ENCODE results near the gene TRAPPC4.

TRAPPC4 gene

DNA sequence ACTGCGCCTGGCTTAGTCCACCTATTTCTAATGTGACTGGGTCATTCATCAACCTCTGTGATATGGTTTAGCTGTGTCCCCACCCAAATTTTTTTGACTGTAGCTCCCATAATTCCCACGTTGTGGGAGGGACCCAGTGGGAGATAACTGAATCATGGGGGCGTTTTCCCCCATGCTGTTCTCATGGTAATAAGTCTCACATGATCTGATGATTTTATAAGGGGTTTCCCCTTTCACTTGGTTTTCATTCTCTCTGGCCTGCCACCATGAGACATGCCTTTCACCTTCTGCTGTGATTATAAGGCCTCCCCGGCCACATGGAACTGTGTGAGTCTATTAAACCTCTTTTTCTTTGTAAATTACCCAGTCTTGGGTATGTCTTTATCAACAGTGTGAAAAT, 11.9 kb upstream of the TRAPPC4 start:
- no peak overlapping the region for H3K4me2 ChIP-seq (ENCODE audit: low read length)
- no CpG with 5 or more reads among the region's 4 CpGs for WGBS (ENCODE audit: extremely low coverage, insufficient coverage, low lambda C conversion rate)
- no peak overlapping the region for H3K9ac ChIP-seq (ENCODE audit: low read length)
- H3K79me1 ChIP-seq (ENCODE audit: low read length), result peaks cover 1% of the 10 kb centered on the region
- H3K23ac ChIP-seq (ENCODE audit: low read length), result no peak overlapping the region
- H2BK120ac ChIP-seq (ENCODE audit: low read depth, low read length), result no peak overlapping the region
- H3K27ac ChIP-seq (ENCODE audit: low read depth, low read length), result no peak overlapping the region
- no peaks in the 10 kb centered on the region for H3K36me3 ChIP-seq (ENCODE audit: control insufficient read depth, insufficient read depth, low read length)
- no peak overlapping the region for H3K18ac ChIP-seq (ENCODE audit: low read length)
- H2BK5ac ChIP-seq (ENCODE audit: low read length), result no peak overlapping the region
- no peak overlapping the region for H3K56ac ChIP-seq (ENCODE audit: low read length)
- no peak for DNase-seq
- no peak overlapping the region for H4K5ac ChIP-seq (ENCODE audit: low read length)
- no peak overlapping the region for H2BK15ac ChIP-seq (replicated peaks; ENCODE audit: low read depth)
- no peaks in the 10 kb centered on the region for H3K27me3 ChIP-seq (ENCODE audit: insufficient read depth, low read length, poor library complexity)
- no peak overlapping the region for H4K8ac ChIP-seq (ENCODE audit: low read depth, low read length)
- no peaks in the 10 kb centered on the region for H3K4me1 ChIP-seq (ENCODE audit: control insufficient read depth, low read depth, low read length)
- no peak overlapping the region for H2AK5ac ChIP-seq (ENCODE audit: low read length)
- no peak overlapping the region for H3K4ac ChIP-seq (ENCODE audit: low read depth, low read length)
- no peak overlapping the region for H3K4me3 ChIP-seq (ENCODE audit: low read length)
- no peaks in the 10 kb centered on the region for H3K79me2 ChIP-seq (ENCODE audit: control insufficient read depth, insufficient read depth, low read length)

GRCh38 chr11:119011476-119012053, 7.0 kb upstream of the TRAPPC4 start:
- Histone ChIP-seq H2BK5ac (ENCODE audit: low read length) (no peak overlapping the region), H3K23ac (ENCODE audit: low read length) (no peak overlapping the region), H3K4me2 (ENCODE audit: low read length) (no peak overlapping the region)

GRCh38 chr11:119012629-119013170, 5.9 kb upstream of the TRAPPC4 start:
- no peak overlapping the region for H2BK120ac ChIP-seq (ENCODE audit: low read depth, low read length)
- H3K27me3 ChIP-seq (ENCODE audit: insufficient read depth, low read length, poor library complexity), result no peaks in the 10 kb centered on the region
- no peak overlapping the region for H2BK5ac ChIP-seq (ENCODE audit: low read length)
- no peak overlapping the region for H3K9ac ChIP-seq (ENCODE audit: low read length)
- H3K23ac ChIP-seq (ENCODE audit: low read length), result no peak overlapping the region
- peaks cover 18% of the 10 kb centered on the region for H3K79me2 ChIP-seq (ENCODE audit: control insufficient read depth, insufficient read depth, low read length)
- H3K18ac ChIP-seq (ENCODE audit: low read length), result no peak overlapping the region
- no CpG with 5 or more reads among the region's 3 CpGs for WGBS (ENCODE audit: extremely low coverage, insufficient coverage, low lambda C conversion rate)
- H3K27ac ChIP-seq (ENCODE audit: low read depth, low read length), result no peak overlapping the region
- no peak overlapping the region for H3K56ac ChIP-seq (ENCODE audit: low read length)
- H3K4me3 ChIP-seq (ENCODE audit: low read length), result no peak overlapping the region
- no peak overlapping the region for H3K4ac ChIP-seq (ENCODE audit: low read depth, low read length)
- no peak overlapping the region for H4K5ac ChIP-seq (ENCODE audit: low read length)
- H3K4me1 ChIP-seq (ENCODE audit: control insufficient read depth, low read depth, low read length), result no peaks in the 10 kb centered on the region
- H2BK15ac ChIP-seq (replicated peaks; ENCODE audit: low read depth), result no peak overlapping the region
- H2AK5ac ChIP-seq (ENCODE audit: low read length), result no peak overlapping the region
- no peak for DNase-seq
- H3K4me2 ChIP-seq (ENCODE audit: low read length), result no peak overlapping the region
- peaks cover 1% of the 10 kb centered on the region for H3K79me1 ChIP-seq (ENCODE audit: low read length)
- no peak overlapping the region for H4K8ac ChIP-seq (ENCODE audit: low read depth, low read length)
- H3K36me3 ChIP-seq (ENCODE audit: control insufficient read depth, insufficient read depth, low read length), result peaks cover 18% of the 10 kb centered on the region

More at GRCh38 chr11:119011476-119012053, 7.0 kb upstream of the TRAPPC4 start:
- H3K36me3 ChIP-seq (ENCODE audit: control insufficient read depth, insufficient read depth, low read length), result peaks cover 18% of the 10 kb centered on the region
- no peak overlapping the region for H3K18ac ChIP-seq (ENCODE audit: low read length)
- H3K56ac ChIP-seq (ENCODE audit: low read length), result no peak overlapping the region
- no peak overlapping the region for H3K9ac ChIP-seq (ENCODE audit: low read length)
- no peaks in the 10 kb centered on the region for H3K27me3 ChIP-seq (ENCODE audit: insufficient read depth, low read length, poor library complexity)
- H3K4me3 ChIP-seq (ENCODE audit: low read length), result no peak overlapping the region
- no peak overlapping the region for H4K8ac ChIP-seq (ENCODE audit: low read depth, low read length)
- H2BK120ac ChIP-seq (ENCODE audit: low read depth, low read length), result no peak overlapping the region
- H3K4me1 ChIP-seq (ENCODE audit: control insufficient read depth, low read depth, low read length), result no peaks in the 10 kb centered on the region
- no peak overlapping the region for H3K4ac ChIP-seq (ENCODE audit: low read depth, low read length)
- H4K5ac ChIP-seq (ENCODE audit: low read length), result no peak overlapping the region
- H3K79me2 ChIP-seq (ENCODE audit: control insufficient read depth, insufficient read depth, low read length), result peaks cover 7% of the 10 kb centered on the region
- H3K27ac ChIP-seq (ENCODE audit: low read depth, low read length), result no peak overlapping the region
- peak; percentile 47 for DNase-seq
- no CpG with 5 or more reads among the region's 6 CpGs for WGBS (ENCODE audit: extremely low coverage, insufficient coverage, low lambda C conversion rate)
- no peak overlapping the region for H2BK15ac ChIP-seq (replicated peaks; ENCODE audit: low read depth)
- H3K79me1 ChIP-seq (ENCODE audit: low read length), result peaks cover 1% of the 10 kb centered on the region
- no peak overlapping the region for H2AK5ac ChIP-seq (ENCODE audit: low read length)

- Histone ChIP-seq H2BK15ac (replicated peaks; ENCODE audit: low read depth) (no peak overlapping the region), H3K4ac (ENCODE audit: low read depth, low read length) (no peak overlapping the region), H3K27me3 (ENCODE audit: insufficient read depth, low read length, poor library complexity) (no peaks in the 10 kb centered on the region), H4K5ac (ENCODE audit: low read length) (no peak overlapping the region), H2AK5ac (ENCODE audit: low read length) (no peak overlapping the region), H2BK120ac (ENCODE audit: low read depth, low read length) (no peak overlapping the region), H3K56ac (ENCODE audit: low read length) (no peak overlapping the region), H3K23ac (ENCODE audit: low read length) (no peak overlapping the region), H3K27ac (ENCODE audit: low read depth, low read length) (no peak overlapping the region), H3K4me2 (ENCODE audit: low read length) (no peak overlapping the region), H2BK5ac (ENCODE audit: low read length) (no peak overlapping the region), H4K8ac (ENCODE audit: low read depth, low read length) (no peak overlapping the region), H3K79me1 (ENCODE audit: low read length) (peaks cover 1% of the 10 kb centered on the region), H3K36me3 (ENCODE audit: control insufficient read depth, insufficient read depth, low read length) (peaks cover 18% of the 10 kb centered on the region), H3K79me2 (ENCODE audit: control insufficient read depth, insufficient read depth, low read length) (peaks cover 29% of the 10 kb centered on the region), H3K4me3 (ENCODE audit: low read length) (no peak overlapping the region), H3K18ac (ENCODE audit: low read length) (no peak overlapping the region), H3K9ac (ENCODE audit: low read length) (no peak overlapping the region), H3K4me1 (ENCODE audit: control insufficient read depth, low read depth, low read length) (no peaks in the 10 kb centered on the region)
- no CpG with 5 or more reads among the region's 17 CpGs for WGBS (ENCODE audit: extremely low coverage, insufficient coverage, low lambda C conversion rate)
- DNase-seq, result no peak
These were observed 4.2 kb upstream of the TRAPPC4 start for GRCh38 chr11:119014209-119014924.

GRCh38 chr11:119015054-119015611, 3.4 kb upstream of the TRAPPC4 start:
- H3K79me1 ChIP-seq (ENCODE audit: low read length), result peaks cover 3% of the 10 kb centered on the region
- no peak overlapping the region for H2AK5ac ChIP-seq (ENCODE audit: low read length)
- H3K36me3 ChIP-seq (ENCODE audit: control insufficient read depth, insufficient read depth, low read length), result peaks cover 18% of the 10 kb centered on the region
- H2BK120ac ChIP-seq (ENCODE audit: low read depth, low read length), result no peak overlapping the region
- H3K4me1 ChIP-seq (ENCODE audit: control insufficient read depth, low read depth, low read length), result peaks cover 3% of the 10 kb centered on the region
- H3K56ac ChIP-seq (ENCODE audit: low read length), result no peak overlapping the region
- H3K27ac ChIP-seq (ENCODE audit: low read depth, low read length), result no peak overlapping the region
- no peak overlapping the region for H3K4ac ChIP-seq (ENCODE audit: low read depth, low read length)
- WGBS (ENCODE audit: extremely low coverage, insufficient coverage, low lambda C conversion rate), result no CpG with 5 or more reads among the region's 8 CpGs
- no peak overlapping the region for H3K23ac ChIP-seq (ENCODE audit: low read length)
- no peak overlapping the region for H3K4me2 ChIP-seq (ENCODE audit: low read length)
- no peaks in the 10 kb centered on the region for H3K27me3 ChIP-seq (ENCODE audit: insufficient read depth, low read length, poor library complexity)
- H2BK5ac ChIP-seq (ENCODE audit: low read length), result no peak overlapping the region
- no peak for DNase-seq
- no peak overlapping the region for H2BK15ac ChIP-seq (replicated peaks; ENCODE audit: low read depth)
- no peak overlapping the region for H3K9ac ChIP-seq (ENCODE audit: low read length)
- H4K5ac ChIP-seq (ENCODE audit: low read length), result no peak overlapping the region
- H3K79me2 ChIP-seq (ENCODE audit: control insufficient read depth, insufficient read depth, low read length), result peaks cover 35% of the 10 kb centered on the region
- H3K18ac ChIP-seq (ENCODE audit: low read length), result no peak overlapping the region
- no peak overlapping the region for H4K8ac ChIP-seq (ENCODE audit: low read depth, low read length)
- H3K4me3 ChIP-seq (ENCODE audit: low read length), result no peak overlapping the region

Data from mesendoderm (in vitro differentiated cells).